HG03175 (cell line): ENCODE data around the gene KCNS3.

Experiments used
- ATAC-seq: cut with Tn5 transposase; IDR thresholded peaks from one replicate; pipeline ENCODE4 v1.9.1; 2021; ENCODE audit warnings: mild to moderate bottlenecking, moderate library complexity; ENCODE audit not compliant: unreplicated experiment

The KCNS3 gene

GRCh38 chr2:17877811-17878280 lies 621 bp upstream of the KCNS3 start:
- peak; percentile 36 for ATAC-seq

GRCh38 chr2:17879137-17879912 lies 858 bp downstream of the KCNS3 start:
- peak; percentile 24 for ATAC-seq

GRCh38 chr2:17879913-17880274 lies 1.4 kb downstream of the KCNS3 start:
- ATAC-seq: no peak

GRCh38 chr2:17892770-17893534 lies 14.5 kb downstream of the KCNS3 start:
- no peak for ATAC-seq

GRCh38 chr2:17894005-17894404 lies 15.5 kb downstream of the KCNS3 start:
- no peak for ATAC-seq

- ATAC-seq: no peak
Measured at GRCh38 chr2:17894556-17894955, 16.1 kb downstream of the KCNS3 start.

GRCh38 chr2:17899871-17900270 lies 21.4 kb downstream of the KCNS3 start:
- no peak for ATAC-seq

GRCh38 chr2:17901246-17901645 lies 22.8 kb downstream of the KCNS3 start:
- no peak for ATAC-seq

GRCh38 chr2:17910980-17911379 lies 32.5 kb downstream of the KCNS3 start:
- ATAC-seq: no peak

- peak; percentile 28 for ATAC-seq
Measured at GRCh38 chr2:17911491-17912260, 33.2 kb downstream of the KCNS3 start.

- ATAC-seq: peak; percentile 99
Measured at GRCh38 chr2:17912266-17912691, 33.8 kb downstream of the KCNS3 start.

- ATAC-seq: no peak
Measured at GRCh38 chr2:17915099-17915498, 36.6 kb downstream of the KCNS3 start.

- no peak for ATAC-seq
Measured at GRCh38 chr2:17915811-17916518, 37.5 kb downstream of the KCNS3 start.

GRCh38 chr2:17916584-17916983 lies 38.1 kb downstream of the KCNS3 start:
- no peak for ATAC-seq

GRCh38 chr2:17918789-17919188 lies 40.3 kb downstream of the KCNS3 start:
- no peak for ATAC-seq

- ATAC-seq: no peak
Measured at GRCh38 chr2:17930773-17931172, 52.3 kb downstream of the KCNS3 start.

GRCh38 chr2:17933256-17933655 lies 54.8 kb downstream of the KCNS3 start:
- ATAC-seq: no peak

GRCh38 chr2:17934721-17935120 lies 56.3 kb downstream of the KCNS3 start:
- no peak for ATAC-seq

GRCh38 chr2:17935242-17935885 lies 56.9 kb downstream of the KCNS3 start:
- no peak for ATAC-seq

- ATAC-seq: no peak
Measured at GRCh38 chr2:17936599-17936998, 58.1 kb downstream of the KCNS3 start.
